Ascending aorta (tissue), 2 donors: ENCODE measurements around the gene P2RX7. TPM values are rescaled to one million over a fixed set of nuclear protein-coding genes. Genes with fewer than 3 reads are reported as not detected.

Experiments used
- DNase-seq, 2 donors: peaks; one replicate each; pipeline ENCODE4 v3.0.0-alpha.2; 2019; ENCODE audit warnings: low spot score in 2 of 2
- H3K27ac ChIP-seq, 2 donors: fragments of 200-600 bp; sonication (generic); one replicate each; pipeline ENCODE4 v1.5.1; 2016 to 2017; ENCODE audit warnings: mild to moderate bottlenecking in 1 of 2
- H3K27me3 ChIP-seq: fragments of 200-600 bp; sonication (generic); one replicate; pipeline ENCODE4 v1.5.1; 2017
- H3K36me3 ChIP-seq, 2 donors: fragments of 200-600 bp; sonication (generic); one replicate each; pipeline ENCODE4 v1.5.1; 2016
- H3K4me1 ChIP-seq, 2 donors: fragments of 200-600 bp; sonication (generic); one replicate each; pipeline ENCODE4 v1.5.1; 2016 to 2017; ENCODE audit warnings: mild to moderate bottlenecking in 1 of 2
- H3K4me3 ChIP-seq, 2 donors: fragments of 200-600 bp; sonication (generic); one replicate each; pipeline ENCODE4 v1.5.1; 2016 to 2017; ENCODE audit warnings: mild to moderate bottlenecking in 1 of 2
- H3K9me3 ChIP-seq, 2 donors: fragments of 200-600 bp; sonication (generic); one replicate each; pipeline ENCODE4 v1.5.1; 2016
- CTCF ChIP-seq, 3 experiments: fragments of 200-600 bp in 2 of 3; fragments of 450-650 bp in 1 of 3; sonication (generic) in 2 of 3; IDR thresholded peaks; one replicate each; pipeline ENCODE4 v1.5.1; 2016 to 2019; ENCODE audit warnings: antibody characterized with exemption in 3 of 3, mild to moderate bottlenecking in 1 of 3, moderate library complexity in 1 of 3
- intact Hi-C: fragments of 100-400 bp; cut with DNase I; formaldehyde crosslinking; loops from one replicate; pipeline ENCODE4 v1.15.1; 2023
- total RNA-seq: library from RNA; depleted of rRNA; stranded (reverse); fragments of >200 nt; gene quantifications from one replicate; pipeline ENCODE4 v1.1.0, GENCODE V29; 2016

P2RX7 gene
- total RNA-seq, 1 donor from 2014 or later, result 1.1 TPM

DNA sequence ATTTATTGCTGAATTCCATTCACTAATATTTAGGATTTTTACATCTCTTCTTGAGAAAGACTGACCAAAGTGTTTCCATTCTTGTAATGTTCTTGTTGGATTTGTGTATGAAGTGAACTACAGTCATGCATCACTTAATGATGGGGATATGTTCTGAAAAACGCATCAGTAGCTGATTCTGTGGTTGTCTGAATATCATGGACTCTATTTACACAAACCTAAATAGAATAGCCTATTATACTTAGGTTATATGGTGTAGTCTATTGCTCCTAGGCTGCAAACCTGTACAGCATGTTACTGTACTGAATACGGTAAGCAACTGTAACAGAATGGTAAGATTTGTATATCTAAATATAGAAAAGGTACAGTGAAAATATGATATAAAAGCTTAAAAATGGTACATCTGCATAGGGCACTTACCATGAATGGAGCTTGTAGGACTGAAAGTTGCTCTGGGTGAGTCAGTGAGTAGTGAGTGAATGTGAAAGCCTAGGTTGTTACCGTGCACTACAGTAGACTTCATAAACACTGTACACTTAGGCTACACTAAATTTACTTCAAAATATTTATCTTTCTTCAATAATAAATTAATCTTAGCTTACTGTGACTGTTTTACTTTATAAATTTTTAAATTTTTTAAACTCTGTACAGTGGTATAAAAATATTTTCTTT lies 49.7 kb downstream of the P2RX7 start:
- no peak for TF ChIP-seq CTCF (IDR thresholded peaks at IDR 0.05)
- H3K36me3 ChIP-seq, result no peaks in the 10 kb centered on the region
- DNase-seq, result no peak
- no peaks in the 10 kb centered on the region for H3K4me1 ChIP-seq
- no peaks in the 10 kb centered on the region for H3K27me3 ChIP-seq
- no peak overlapping the region for H3K4me3 ChIP-seq
- H3K9me3 ChIP-seq, result peaks cover 0 to 5% of the 10 kb centered on the region in 2 donors
- intact Hi-C loops, result no loop called here
- H3K27ac ChIP-seq, result no peak overlapping the region

- Histone ChIP-seq H3K36me3 (no peaks in the 10 kb centered on the region), H3K9me3 (peaks cover 0 to 5% of the 10 kb centered on the region in 2 donors), H3K27ac (no peak overlapping the region), H3K4me1 (no peaks in the 10 kb centered on the region), H3K27me3 (no peaks in the 10 kb centered on the region), H3K4me3 (no peak overlapping the region)
- no peak for DNase-seq
- no peak for TF ChIP-seq CTCF (IDR thresholded peaks at IDR 0.05)
- intact Hi-C loops, result no loop called here
These were observed 51.7 kb downstream of the P2RX7 start for GRCh38 chr12:121184425-121184824.

GRCh38 chr12:121184984-121185889 lies 52.6 kb downstream of the P2RX7 start:
- no peak for DNase-seq
- Histone ChIP-seq H3K4me1 (no peaks in the 10 kb centered on the region), H3K27me3 (no peaks in the 10 kb centered on the region), H3K4me3 (no peak overlapping the region), H3K36me3 (no peaks in the 10 kb centered on the region), H3K9me3 (peaks cover 0 to 5% of the 10 kb centered on the region in 2 donors), H3K27ac (no peak overlapping the region)
- intact Hi-C loops, result no loop called here
- TF ChIP-seq CTCF (IDR thresholded peaks at IDR 0.05), result no peak

GRCh38 chr12:121186826-121187225 lies 54.1 kb downstream of the P2RX7 start:
- Histone ChIP-seq H3K4me1 (no peaks in the 10 kb centered on the region), H3K9me3 (peaks cover 0 to 3% of the 10 kb centered on the region in 2 donors), H3K4me3 (no peak overlapping the region), H3K27ac (no peak overlapping the region), H3K36me3 (no peaks in the 10 kb centered on the region), H3K27me3 (no peaks in the 10 kb centered on the region)
- no peak for TF ChIP-seq CTCF (IDR thresholded peaks at IDR 0.05)
- no peak for DNase-seq
- intact Hi-C loops, result no loop called here

DNA sequence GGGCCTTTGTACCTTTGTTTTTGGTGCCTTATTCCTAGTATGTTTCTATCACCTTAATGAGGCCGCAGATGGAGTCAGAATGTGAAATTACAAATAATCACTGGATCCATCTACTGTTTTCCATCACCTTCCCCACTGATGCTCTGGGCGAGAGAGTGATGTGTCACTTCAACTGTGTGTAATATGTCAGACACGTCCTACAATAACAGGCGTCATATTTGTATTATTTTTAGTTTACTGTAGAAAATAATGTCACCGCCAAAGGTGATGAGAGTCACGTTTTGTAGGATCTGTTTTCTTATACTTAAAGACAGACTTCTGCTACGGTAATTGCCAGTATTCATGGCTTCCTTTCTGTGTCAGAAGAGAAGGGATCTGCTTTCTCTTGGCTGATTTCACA lies 54.8 kb downstream of the P2RX7 start:
- Histone ChIP-seq H3K36me3 (no peaks in the 10 kb centered on the region), H3K4me3 (no peak overlapping the region), H3K4me1 (no peaks in the 10 kb centered on the region), H3K9me3 (no peaks in the 10 kb centered on the region), H3K27me3 (no peaks in the 10 kb centered on the region), H3K27ac (no peak overlapping the region)
- no peak for TF ChIP-seq CTCF (IDR thresholded peaks at IDR 0.05)
- DNase-seq, result no peak
- intact Hi-C loops, result no loop called here
